ENCODE results near the gene TSPAN3.
A peak's percentile ranks its signal among the peaks of the same experiment; 100 is the strongest.

The TSPAN3 gene

GRCh38 chr15:77111789-77112188 lies 40.9 kb upstream of the TSPAN3 start:
- TF ChIP-seq CTCF (IDR thresholded peaks at IDR 0.05; ENCODE audit: borderline replicate concordance, insufficient read depth, low read depth, low read length): no peak
- no peak overlapping the region for H3K4me3 ChIP-seq (ENCODE audit: low read depth, low read length)

- peak; percentile 74 for TF ChIP-seq CTCF (IDR thresholded peaks at IDR 0.05; ENCODE audit: borderline replicate concordance, insufficient read depth, low read depth, low read length)
- no peak overlapping the region for H3K4me3 ChIP-seq (ENCODE audit: low read depth, low read length)
These were observed 36.8 kb upstream of the TSPAN3 start for GRCh38 chr15:77107531-77108355.

GRCh38 chr15:77107068-77107467 lies 36.2 kb upstream of the TSPAN3 start:
- H3K4me3 ChIP-seq (ENCODE audit: low read depth, low read length): no peak overlapping the region
- TF ChIP-seq CTCF (IDR thresholded peaks at IDR 0.05; ENCODE audit: borderline replicate concordance, insufficient read depth, low read depth, low read length): no peak

GRCh38 chr15:77104155-77104554 lies 33.2 kb upstream of the TSPAN3 start:
- TF ChIP-seq CTCF (IDR thresholded peaks at IDR 0.05; ENCODE audit: borderline replicate concordance, insufficient read depth, low read depth, low read length): no peak

GRCh38 chr15:77099741-77100463 lies 29.0 kb upstream of the TSPAN3 start:
- no peak for TF ChIP-seq CTCF (IDR thresholded peaks at IDR 0.05; ENCODE audit: borderline replicate concordance, insufficient read depth, low read depth, low read length)

More at GRCh38 chr15:77104155-77104554, 33.2 kb upstream of the TSPAN3 start:
- H3K4me3 ChIP-seq (ENCODE audit: low read depth, low read length): no peak overlapping the region

GRCh38 chr15:77098572-77098971 lies 27.7 kb upstream of the TSPAN3 start:
- no peak for TF ChIP-seq CTCF (IDR thresholded peaks at IDR 0.05; ENCODE audit: borderline replicate concordance, insufficient read depth, low read depth, low read length)
- no peak overlapping the region for H3K4me3 ChIP-seq (ENCODE audit: low read depth, low read length)

More at GRCh38 chr15:77099741-77100463, 29.0 kb upstream of the TSPAN3 start:
- no peak overlapping the region for H3K4me3 ChIP-seq (ENCODE audit: low read depth, low read length)
